ENCODE results near the gene LIMD2. TPM values are rescaled to one million over a fixed set of nuclear protein-coding genes. Genes with fewer than 3 reads are reported as not detected.

The LIMD2 gene
- total RNA-seq, 1 experiment from 2014 or later = 19.4 TPM

GRCh38 chr17:63686138-63686685 lies 13.7 kb downstream of the LIMD2 start:
- Histone ChIP-seq H3K9ac (ENCODE audit: low read length) (no peak overlapping the region), H2AFZ (ENCODE audit: low read length) (no peak overlapping the region), H3K4me2 (ENCODE audit: low read length) (no peak overlapping the region), H3K4me1 (ENCODE audit: insufficient read depth, low read length) (no peaks in the 10 kb centered on the region), H3K27ac (ENCODE audit: low read length) (no peak overlapping the region), H3K4me3 (ENCODE audit: low read length) (no peak overlapping the region), H3K79me2 (ENCODE audit: low read length) (no peaks in the 10 kb centered on the region), H3K36me3 (ENCODE audit: low read depth, low read length) (peaks cover 3% of the 10 kb centered on the region; the same call in 1 of the 2 replicates), H3K9me2 (replicated peaks; ENCODE audit: low read length) (no peaks in the 10 kb centered on the region), H3K27me3 (ENCODE audit: low read length) (no peaks in the 10 kb centered on the region), H3K9me3 (ENCODE audit: low read length) (no peaks in the 10 kb centered on the region), H3F3A (ENCODE audit: low read length, unreplicated experiment) (no peaks in the 10 kb centered on the region), H4K20me1 (ENCODE audit: low read length) (no peaks in the 10 kb centered on the region)
- intact Hi-C loops (cut with micrococcal nuclease) = no loop called here
- ATAC-seq (no peak), DNase-seq (no peak)
- TSS peak; percentile 16 for BruUV-seq (replicated peaks)
- TF ChIP-seq EZH2phosphoT487 (IDR thresholded peaks at IDR 0.05; ENCODE audit: borderline replicate concordance, low read length) (no peak), CTCF (conservative IDR thresholded peaks at IDR 0.05; ENCODE audit: low read depth, low read length) (no peak), EZH2 (IDR thresholded peaks at IDR 0.05; ENCODE audit: low read length, unreplicated experiment) (no peak)
- CTCF ChIA-PET = interaction anchor here (0.6 kb wide), 1 partner anchor 163 kb away, joined by 3 read pairs; no protein-coding TSS in a partner anchor
- POLR2A ChIA-PET (ENCODE audit: unreplicated experiment) = no interaction called here

GRCh38 chr17:63685578-63685977 lies 14.3 kb downstream of the LIMD2 start:
- Histone ChIP-seq H3K27me3 (ENCODE audit: low read length) (no peaks in the 10 kb centered on the region), H3K9me2 (replicated peaks; ENCODE audit: low read length) (no peaks in the 10 kb centered on the region), H3K9ac (ENCODE audit: low read length) (no peak overlapping the region), H3K27ac (ENCODE audit: low read length) (no peak overlapping the region), H3K9me3 (ENCODE audit: low read length) (no peaks in the 10 kb centered on the region), H3K36me3 (ENCODE audit: low read depth, low read length) (peaks cover 3% of the 10 kb centered on the region; the same call in 1 of the 2 replicates), H3K4me3 (ENCODE audit: low read length) (no peak overlapping the region), H3F3A (ENCODE audit: low read length, unreplicated experiment) (no peaks in the 10 kb centered on the region), H3K79me2 (ENCODE audit: low read length) (no peaks in the 10 kb centered on the region), H3K4me2 (ENCODE audit: low read length) (no peak overlapping the region), H4K20me1 (ENCODE audit: low read length) (no peaks in the 10 kb centered on the region), H2AFZ (ENCODE audit: low read length) (no peak overlapping the region), H3K4me1 (ENCODE audit: insufficient read depth, low read length) (no peaks in the 10 kb centered on the region)
- ChIA-PET CTCF (interaction anchor here (0.6 kb wide), 1 partner anchor 163 kb away, joined by 3 read pairs; no protein-coding TSS in a partner anchor), POLR2A (ENCODE audit: unreplicated experiment) (no interaction called here)
- DNase-seq (no peak), ATAC-seq (no peak)
- no TSS peak for BruUV-seq (replicated peaks)
- no peak for TF ChIP-seq EZH2 (IDR thresholded peaks at IDR 0.05; ENCODE audit: low read length, unreplicated experiment)
- no peak for TF ChIP-seq CTCF (conservative IDR thresholded peaks at IDR 0.05; ENCODE audit: low read depth, low read length)
- TF ChIP-seq EZH2phosphoT487 (IDR thresholded peaks at IDR 0.05; ENCODE audit: borderline replicate concordance, low read length) = no peak
- intact Hi-C loops (cut with micrococcal nuclease) = no loop called here

GRCh38 chr17:63685041-63685440 lies 14.9 kb downstream of the LIMD2 start:
- Histone ChIP-seq H3K9ac (ENCODE audit: low read length) (no peak overlapping the region), H3K9me3 (ENCODE audit: low read length) (no peaks in the 10 kb centered on the region), H3K4me2 (ENCODE audit: low read length) (no peak overlapping the region), H3K9me2 (replicated peaks; ENCODE audit: low read length) (no peaks in the 10 kb centered on the region), H3K4me1 (ENCODE audit: insufficient read depth, low read length) (no peaks in the 10 kb centered on the region), H3K27ac (ENCODE audit: low read length) (no peak overlapping the region), H3K36me3 (ENCODE audit: low read depth, low read length) (no peaks in the 10 kb centered on the region), H3K79me2 (ENCODE audit: low read length) (no peaks in the 10 kb centered on the region), H2AFZ (ENCODE audit: low read length) (no peak overlapping the region), H3K4me3 (ENCODE audit: low read length) (no peak overlapping the region), H4K20me1 (ENCODE audit: low read length) (no peaks in the 10 kb centered on the region), H3K27me3 (ENCODE audit: low read length) (no peaks in the 10 kb centered on the region), H3F3A (ENCODE audit: low read length, unreplicated experiment) (no peaks in the 10 kb centered on the region)
- BruUV-seq (replicated peaks) = no TSS peak
- no peak for DNase-seq
- TF ChIP-seq EZH2phosphoT487 (IDR thresholded peaks at IDR 0.05; ENCODE audit: borderline replicate concordance, low read length) (no peak), CTCF (conservative IDR thresholded peaks at IDR 0.05; ENCODE audit: low read depth, low read length) (no peak), EZH2 (IDR thresholded peaks at IDR 0.05; ENCODE audit: low read length, unreplicated experiment) (no peak)
- intact Hi-C loops (cut with micrococcal nuclease) = no loop called here
- ATAC-seq = no peak
- POLR2A ChIA-PET (ENCODE audit: unreplicated experiment) = no interaction called here
- CTCF ChIA-PET = no interaction called here

Data from PC-3 (cell line).